GM12878 (cell line): ENCODE results near the gene LRP1B. TPM values are rescaled to one million over a fixed set of nuclear protein-coding genes. Genes with fewer than 3 reads are reported as not detected.

ENCODE experiments used
- ATAC-seq: fragments of 200-7000 bp; cut with Tn5 transposase; 3 replicates; pipeline ENCODE4 v1.9.1; 2020; ENCODE audit warnings: mild to moderate bottlenecking, moderate library complexity
- BruUV-seq: library from RNA; stranded (reverse); fragments of 400-500 nt; replicated peaks from 2 replicates; lab custom pipeline; 2021; lab: Mats Ljungman, UMichigan
- CTCF ChIA-PET: fragments of 300-600 bp; sonication (Branson Sonifier 250); formaldehyde crosslinking; extraction: SDS; loops from one replicate; lab custom pipeline; 2021; ENCODE audit warnings: inconsistent platforms; lab: Yijun Ruan, JAX
- POLR2A ChIA-PET: fragments of 350-600 bp; formaldehyde crosslinking; extraction: SDS; loops from one replicate; lab custom pipeline; 2021; ENCODE audit warnings: inconsistent platforms; lab: Charles Lee
- RAD21 ChIA-PET: fragments of 300-600 bp; sonication (Branson Sonifier 250); formaldehyde crosslinking; loops from one replicate; lab custom pipeline; 2023; ENCODE audit warnings: antibody characterized with exemption; ENCODE audit not compliant: unreplicated experiment; lab: Charles Lee
- SMC1A ChIA-PET: fragments of 300-600 bp; sonication (Branson Sonifier 250); formaldehyde crosslinking; loops from one replicate; lab custom pipeline; 2023; ENCODE audit not compliant: unreplicated experiment, uncharacterized antibody; lab: Charles Lee
- DNase-seq: peaks from one replicate; pipeline ENCODE4 v3.0.0-alpha.2; 2011; ENCODE audit warnings: low read depth, low spot score
- FAIRE-seq: peaks from 3 replicates; lab custom pipeline; 2011; peaks lifted over from hg19 to GRCh38; lab: Jason Lieb, UNC
- H2AFZ ChIP-seq: 2 replicates; pipeline ENCODE4 v1.6.0; 2011; ENCODE audit warnings: low read depth, low read length, control low read depth; ENCODE audit not compliant: control insufficient read depth
- H3K27ac ChIP-seq: 2 replicates; pipeline ENCODE4 v1.5.1; 2011; ENCODE audit warnings: control low read depth; ENCODE audit not compliant: control insufficient read depth, insufficient read depth
- H3K27me3 ChIP-seq, 2 experiments: replicated peaks in 1 of 2; 2 replicates each; pipeline versions ENCODE4 v1.6.0 to v1.6.1; 2011; ENCODE audit warnings: low read length in 1 of 2; ENCODE audit not compliant: control insufficient read depth in 2 of 2, insufficient read depth in 2 of 2
- H3K36me3 ChIP-seq, 2 experiments: 2 replicates each; pipeline ENCODE4 v1.5.1; 2011; ENCODE audit warnings: low read length in 1 of 2; ENCODE audit not compliant: control insufficient read depth in 2 of 2, insufficient read depth in 2 of 2
- H3K4me1 ChIP-seq: 2 replicates; pipeline ENCODE4 v1.6.1; 2011; ENCODE audit warnings: mild to moderate bottlenecking, low read length, moderate library complexity, mixed read lengths; ENCODE audit not compliant: control insufficient read depth, insufficient read depth
- H3K4me2 ChIP-seq: 2 replicates; pipeline ENCODE4 v1.6.0; 2011; ENCODE audit warnings: control low read depth; ENCODE audit not compliant: control insufficient read depth, insufficient read depth
- H3K4me3 ChIP-seq: fragments of 200-600 bp; sonication (generic); 2 replicates; pipeline ENCODE4 v1.5.1; 2016
- H3K79me2 ChIP-seq: 2 replicates; pipeline ENCODE4 v1.6.0; 2011; ENCODE audit warnings: low read length; ENCODE audit not compliant: control insufficient read depth, insufficient read depth
- H3K9ac ChIP-seq: 2 replicates; pipeline ENCODE4 v1.8.0; 2011; ENCODE audit warnings: low read length, control low read depth, mixed read lengths; ENCODE audit not compliant: control insufficient read depth, insufficient read depth
- H3K9me3 ChIP-seq: replicated peaks from 3 replicates; pipeline ENCODE4 v1.5.1; 2011; ENCODE audit warnings: mild to moderate bottlenecking, low read length; ENCODE audit not compliant: control insufficient read depth, insufficient read depth
- H4K20me1 ChIP-seq: 2 replicates; pipeline ENCODE4 v1.6.0; 2011; ENCODE audit not compliant: control insufficient read depth, insufficient read depth
- BMI1 ChIP-seq: fragments of 450-650 bp; IDR thresholded peaks from 2 replicates; pipeline ENCODE4 v1.6.1; 2016; ENCODE audit warnings: mild to moderate bottlenecking, moderate library complexity, borderline replicate concordance
- ETV6 ChIP-seq, 2 experiments: fragments of 450-650 bp in 1 of 2; IDR thresholded peaks in 1 of 2; conservative IDR thresholded peaks in 1 of 2; 2 replicates each; pipeline ENCODE4 v1.6.1; 2014; ENCODE audit warnings: antibody characterized with exemption in 1 of 2, borderline replicate concordance in 1 of 2, low read depth in 1 of 2, mild to moderate bottlenecking in 1 of 2, moderate library complexity in 1 of 2
- JUNB ChIP-seq: IDR thresholded peaks from 2 replicates; pipeline ENCODE4 v1.6.1; 2016; ENCODE audit warnings: antibody characterized with exemption, mild to moderate bottlenecking
- PBX3 ChIP-seq: IDR thresholded peaks from 2 replicates; pipeline ENCODE4 v1.6.1; 2011; ENCODE audit warnings: mild to moderate bottlenecking, low read depth, low read length, moderate library complexity; ENCODE audit not compliant: insufficient replicate concordance
- POU2F2 ChIP-seq: IDR thresholded peaks from 3 replicates; pipeline ENCODE4 v1.6.1; 2011; ENCODE audit warnings: low read depth, mild to moderate bottlenecking, low read length, borderline replicate concordance
- USF2 ChIP-seq: IDR thresholded peaks from 2 replicates; pipeline ENCODE4 v1.6.1; 2011; ENCODE audit warnings: low read depth, low read length, improper control_type of control experiment, borderline replicate concordance
- in situ Hi-C: fragments of 300-500 bp; cut with MboI; formaldehyde crosslinking; loops from 9 replicates; pipeline ENCODE4 v1.14.3; 2018; ENCODE audit warnings: mixed read lengths
- intact Hi-C: fragments of 100-400 bp; cut with micrococcal nuclease; formaldehyde crosslinking; loops from one replicate; pipeline ENCODE4 v1.14.2; 2022; ENCODE audit not compliant: unreplicated experiment
- polyA plus RNA-seq, 11 experiments: library from polyadenylated mRNA; depleted of rRNA in 4 of 11; unstranded in 6 of 11; stranded (reverse) in 5 of 11; fragments of >200 nt; fragmentation: Nextera tagmentation in 4 of 11; fragmentation: Illumina TruSeq in 1 of 11; extraction: Ambion mirVana in 4 of 11; extraction: Trizol in 1 of 11; gene quantifications; 1 replicate in 1 of 11; 2 replicates in 10 of 11; pipeline versions ENCODE4 v1.2.1 to v1.2.3, GENCODE V29; 2011 to 2016; ENCODE audit warnings: inconsistent platforms in 2 of 11, missing spikeins in 2 of 11, low read depth in 1 of 11
- total RNA-seq, 4 experiments: library from RNA; depleted of rRNA in 3 of 4; stranded (reverse); fragments of >200 nt in 3 of 4; fragmentation: Illumina TruSeq in 1 of 4; extraction: Trizol in 1 of 4; gene quantifications; 2 replicates each; pipeline versions ENCODE4 v1.2.1 to v1.2.3, GENCODE V29; 2013 to 2021
- TF ChIP-seq, protein P1 (sequence below): IDR thresholded peaks from 2 replicates; pipeline ENCODE4 v1.6.1; 2012; ENCODE audit warnings: mild to moderate bottlenecking, low read depth, low read length
- TF ChIP-seq, protein P2 (sequence below): IDR thresholded peaks from 2 replicates; pipeline ENCODE4 v1.6.1; 2012; ENCODE audit warnings: improper control_type of control experiment, low read depth, low read length; ENCODE audit not compliant: insufficient replicate concordance

Gene LRP1B
- total and polyA plus RNA-seq, 10 of the 15 experiments (the other 5 are each of a cell fraction or from before 2014, with no cell fraction given) = under 0.01 to 0.06 (median 0.03) TPM; not detected in 5

- no peaks in the 10 kb centered on the region for H3K79me2 ChIP-seq
- no peaks in the 10 kb centered on the region for H3K4me1 ChIP-seq
- H4K20me1 ChIP-seq = no peaks in the 10 kb centered on the region
- no peak overlapping the region for H2AFZ ChIP-seq
- no peaks in the 10 kb centered on the region for H3K36me3 ChIP-seq
- no peak for DNase-seq
- intact Hi-C loops (no loop called here), in situ Hi-C loops (no loop called here)
- H3K9me3 ChIP-seq = no peaks in the 10 kb centered on the region
- SMC1A ChIA-PET = no interaction called here
- no peak overlapping the region for H3K9ac ChIP-seq
- CTCF ChIA-PET = no interaction called here
- no peak for TF ChIP-seq ETV6 (conservative IDR thresholded peaks at IDR 0.05 in 1 of 2, IDR thresholded peaks at IDR 0.05 in 1 of 2; ENCODE audit: borderline replicate concordance in 1 of 2, low read depth in 1 of 2)
- no peak for TF ChIP-seq USF2
- TF ChIP-seq JUNB = no peak
- TF ChIP-seq POU2F2 = no peak
- no peak for TF ChIP-seq BMI1
- no peak for TF ChIP-seq PBX3
- TF ChIP-seq, protein P1, sequence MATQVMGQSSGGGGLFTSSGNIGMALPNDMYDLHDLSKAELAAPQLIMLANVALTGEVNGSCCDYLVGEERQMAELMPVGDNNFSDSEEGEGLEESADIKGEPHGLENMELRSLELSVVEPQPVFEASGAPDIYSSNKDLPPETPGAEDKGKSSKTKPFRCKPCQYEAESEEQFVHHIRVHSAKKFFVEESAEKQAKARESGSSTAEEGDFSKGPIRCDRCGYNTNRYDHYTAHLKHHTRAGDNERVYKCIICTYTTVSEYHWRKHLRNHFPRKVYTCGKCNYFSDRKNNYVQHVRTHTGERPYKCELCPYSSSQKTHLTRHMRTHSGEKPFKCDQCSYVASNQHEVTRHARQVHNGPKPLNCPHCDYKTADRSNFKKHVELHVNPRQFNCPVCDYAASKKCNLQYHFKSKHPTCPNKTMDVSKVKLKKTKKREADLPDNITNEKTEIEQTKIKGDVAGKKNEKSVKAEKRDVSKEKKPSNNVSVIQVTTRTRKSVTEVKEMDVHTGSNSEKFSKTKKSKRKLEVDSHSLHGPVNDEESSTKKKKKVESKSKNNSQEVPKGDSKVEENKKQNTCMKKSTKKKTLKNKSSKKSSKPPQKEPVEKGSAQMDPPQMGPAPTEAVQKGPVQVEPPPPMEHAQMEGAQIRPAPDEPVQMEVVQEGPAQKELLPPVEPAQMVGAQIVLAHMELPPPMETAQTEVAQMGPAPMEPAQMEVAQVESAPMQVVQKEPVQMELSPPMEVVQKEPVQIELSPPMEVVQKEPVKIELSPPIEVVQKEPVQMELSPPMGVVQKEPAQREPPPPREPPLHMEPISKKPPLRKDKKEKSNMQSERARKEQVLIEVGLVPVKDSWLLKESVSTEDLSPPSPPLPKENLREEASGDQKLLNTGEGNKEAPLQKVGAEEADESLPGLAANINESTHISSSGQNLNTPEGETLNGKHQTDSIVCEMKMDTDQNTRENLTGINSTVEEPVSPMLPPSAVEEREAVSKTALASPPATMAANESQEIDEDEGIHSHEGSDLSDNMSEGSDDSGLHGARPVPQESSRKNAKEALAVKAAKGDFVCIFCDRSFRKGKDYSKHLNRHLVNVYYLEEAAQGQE = no peak
- TF ChIP-seq, protein P2, sequence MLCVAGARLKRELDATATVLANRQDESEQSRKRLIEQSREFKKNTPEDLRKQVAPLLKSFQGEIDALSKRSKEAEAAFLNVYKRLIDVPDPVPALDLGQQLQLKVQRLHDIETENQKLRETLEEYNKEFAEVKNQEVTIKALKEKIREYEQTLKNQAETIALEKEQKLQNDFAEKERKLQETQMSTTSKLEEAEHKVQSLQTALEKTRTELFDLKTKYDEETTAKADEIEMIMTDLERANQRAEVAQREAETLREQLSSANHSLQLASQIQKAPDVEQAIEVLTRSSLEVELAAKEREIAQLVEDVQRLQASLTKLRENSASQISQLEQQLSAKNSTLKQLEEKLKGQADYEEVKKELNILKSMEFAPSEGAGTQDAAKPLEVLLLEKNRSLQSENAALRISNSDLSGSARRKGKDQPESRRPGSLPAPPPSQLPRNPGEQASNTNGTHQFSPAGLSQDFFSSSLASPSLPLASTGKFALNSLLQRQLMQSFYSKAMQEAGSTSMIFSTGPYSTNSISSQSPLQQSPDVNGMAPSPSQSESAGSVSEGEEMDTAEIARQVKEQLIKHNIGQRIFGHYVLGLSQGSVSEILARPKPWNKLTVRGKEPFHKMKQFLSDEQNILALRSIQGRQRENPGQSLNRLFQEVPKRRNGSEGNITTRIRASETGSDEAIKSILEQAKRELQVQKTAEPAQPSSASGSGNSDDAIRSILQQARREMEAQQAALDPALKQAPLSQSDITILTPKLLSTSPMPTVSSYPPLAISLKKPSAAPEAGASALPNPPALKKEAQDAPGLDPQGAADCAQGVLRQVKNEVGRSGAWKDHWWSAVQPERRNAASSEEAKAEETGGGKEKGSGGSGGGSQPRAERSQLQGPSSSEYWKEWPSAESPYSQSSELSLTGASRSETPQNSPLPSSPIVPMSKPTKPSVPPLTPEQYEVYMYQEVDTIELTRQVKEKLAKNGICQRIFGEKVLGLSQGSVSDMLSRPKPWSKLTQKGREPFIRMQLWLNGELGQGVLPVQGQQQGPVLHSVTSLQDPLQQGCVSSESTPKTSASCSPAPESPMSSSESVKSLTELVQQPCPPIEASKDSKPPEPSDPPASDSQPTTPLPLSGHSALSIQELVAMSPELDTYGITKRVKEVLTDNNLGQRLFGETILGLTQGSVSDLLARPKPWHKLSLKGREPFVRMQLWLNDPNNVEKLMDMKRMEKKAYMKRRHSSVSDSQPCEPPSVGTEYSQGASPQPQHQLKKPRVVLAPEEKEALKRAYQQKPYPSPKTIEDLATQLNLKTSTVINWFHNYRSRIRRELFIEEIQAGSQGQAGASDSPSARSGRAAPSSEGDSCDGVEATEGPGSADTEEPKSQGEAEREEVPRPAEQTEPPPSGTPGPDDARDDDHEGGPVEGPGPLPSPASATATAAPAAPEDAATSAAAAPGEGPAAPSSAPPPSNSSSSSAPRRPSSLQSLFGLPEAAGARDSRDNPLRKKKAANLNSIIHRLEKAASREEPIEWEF = no peak
- no peak overlapping the region for H3K4me2 ChIP-seq
- H3K27ac ChIP-seq = no peak overlapping the region
- no peak overlapping the region for H3K4me3 ChIP-seq
- RAD21 ChIA-PET = no interaction called here
- BruUV-seq = no TSS peak
- no peak for ATAC-seq
- POLR2A ChIA-PET = no interaction called here
- no peak for FAIRE-seq
- H3K27me3 ChIP-seq = no peaks in the 10 kb centered on the region
Observed at GRCh38 chr2:141605163-141605562, 525.7 kb downstream of the LRP1B start.
